Measurements from ENCODE around the gene RCN1.

DNA sequence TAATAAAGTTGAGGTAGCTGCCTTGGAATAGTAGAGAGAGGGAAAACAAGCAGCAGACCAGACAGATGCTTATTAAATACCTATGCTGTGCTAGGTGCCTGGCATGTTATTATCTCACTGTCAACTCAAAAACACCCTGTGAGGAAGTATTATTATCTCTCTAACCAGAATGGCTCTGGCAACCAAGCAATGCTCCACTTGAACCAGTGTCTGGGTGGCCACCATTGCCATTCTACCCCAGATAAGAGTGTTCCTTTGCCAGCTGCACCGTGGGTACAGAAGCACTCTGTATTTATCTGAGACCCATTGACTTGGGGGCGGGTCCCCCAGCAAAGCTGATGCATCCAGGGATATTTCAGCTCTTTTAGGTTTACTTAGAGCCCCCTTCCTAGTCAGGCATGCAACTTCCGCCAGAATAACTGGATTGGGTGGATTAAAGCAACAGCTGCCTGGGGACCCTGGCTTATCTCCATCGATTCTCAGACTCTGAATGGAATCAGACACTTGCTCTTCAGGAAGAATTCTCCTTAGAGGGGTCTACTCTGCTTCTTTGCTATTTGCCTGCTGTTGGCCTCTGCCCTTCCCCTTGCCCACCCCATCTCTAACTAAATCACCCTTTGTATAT is 49.1 kb downstream of the RCN1 start:
- TF ChIP-seq, protein P1, sequence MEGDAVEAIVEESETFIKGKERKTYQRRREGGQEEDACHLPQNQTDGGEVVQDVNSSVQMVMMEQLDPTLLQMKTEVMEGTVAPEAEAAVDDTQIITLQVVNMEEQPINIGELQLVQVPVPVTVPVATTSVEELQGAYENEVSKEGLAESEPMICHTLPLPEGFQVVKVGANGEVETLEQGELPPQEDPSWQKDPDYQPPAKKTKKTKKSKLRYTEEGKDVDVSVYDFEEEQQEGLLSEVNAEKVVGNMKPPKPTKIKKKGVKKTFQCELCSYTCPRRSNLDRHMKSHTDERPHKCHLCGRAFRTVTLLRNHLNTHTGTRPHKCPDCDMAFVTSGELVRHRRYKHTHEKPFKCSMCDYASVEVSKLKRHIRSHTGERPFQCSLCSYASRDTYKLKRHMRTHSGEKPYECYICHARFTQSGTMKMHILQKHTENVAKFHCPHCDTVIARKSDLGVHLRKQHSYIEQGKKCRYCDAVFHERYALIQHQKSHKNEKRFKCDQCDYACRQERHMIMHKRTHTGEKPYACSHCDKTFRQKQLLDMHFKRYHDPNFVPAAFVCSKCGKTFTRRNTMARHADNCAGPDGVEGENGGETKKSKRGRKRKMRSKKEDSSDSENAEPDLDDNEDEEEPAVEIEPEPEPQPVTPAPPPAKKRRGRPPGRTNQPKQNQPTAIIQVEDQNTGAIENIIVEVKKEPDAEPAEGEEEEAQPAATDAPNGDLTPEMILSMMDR (IDR thresholded peaks at IDR 0.05), result no peak
- TF ChIP-seq POLR2A (IDR thresholded peaks at IDR 0.05) (no peak), POLR2AphosphoS5 (IDR thresholded peaks at IDR 0.05) (no peak)

All from breast epithelium (tissue), 3 donors.